SH-SY5Y (cell line): ENCODE measurements around the gene SYCN.

Source experiments
- GATA2 ChIP-seq: IDR thresholded peaks from 2 replicates; pipeline ENCODE4 v1.6.1; 2011; ENCODE audit warnings: mild to moderate bottlenecking, low read depth, low read length
- GATA3 ChIP-seq: IDR thresholded peaks from 2 replicates; pipeline ENCODE4 v1.6.1; 2011; ENCODE audit warnings: low read depth, mild to moderate bottlenecking, low read length, moderate library complexity

- no peak for TF ChIP-seq GATA2
- no peak for TF ChIP-seq GATA3
These were observed 16.5 kb downstream of the SYCN start for GRCh38 chr19:39187552-39187943.
